ENCODE data around the gene SERPINB12. TPM values are rescaled to one million over a fixed set of nuclear protein-coding genes. Genes with fewer than 3 reads are reported as not detected.

SERPINB12 gene
- total and polyA plus RNA-seq, 10 of the 15 experiments (the other 5 are each of a cell fraction or from before 2014, with no cell fraction given): not detected

GRCh38 chr18:63590373-63590772 lies 48.2 kb downstream of the SERPINB12 start:
- POLR2A ChIA-PET: no interaction called here
- Histone ChIP-seq H3K4me1 (ENCODE audit: control insufficient read depth, insufficient read depth, low read length) (no peaks in the 10 kb centered on the region), H3K4me2 (ENCODE audit: control insufficient read depth, insufficient read depth) (no peak overlapping the region), H2AFZ (ENCODE audit: control insufficient read depth, low read depth, low read length) (no peak overlapping the region), H3K36me3 (ENCODE audit: control insufficient read depth in 2 of 2, insufficient read depth in 2 of 2, low read length in 1 of 2) (no peaks in the 10 kb centered on the region), H4K20me1 (ENCODE audit: control insufficient read depth, insufficient read depth) (no peaks in the 10 kb centered on the region), H3K9ac (ENCODE audit: control insufficient read depth, insufficient read depth, low read length) (no peak overlapping the region), H3K9me3 (replicated peaks; ENCODE audit: control insufficient read depth, insufficient read depth, low read length) (no peaks in the 10 kb centered on the region), H3K27me3 (replicated peaks in 1 of 2; ENCODE audit: control insufficient read depth in 2 of 2, insufficient read depth in 2 of 2, low read length in 1 of 2) (peaks cover 0 to 3% of the 10 kb centered on the region in 2 experiments; a peak in 3 of 4 replicates), H3K4me3 (no peak overlapping the region), H3K79me2 (ENCODE audit: control insufficient read depth, insufficient read depth, low read length) (no peaks in the 10 kb centered on the region), H3K27ac (ENCODE audit: control insufficient read depth, insufficient read depth) (no peak overlapping the region)
- WGBS (ENCODE audit: insufficient coverage, insufficient replicate concordance, low lambda C conversion rate, missing lambda C conversion rate): 0% methylated on average over 2 of the region's 2 CpGs
- no peak for TF ChIP-seq ZNF217 (IDR thresholded peaks at IDR 0.05)
- TF ChIP-seq RAD51 (IDR thresholded peaks at IDR 0.05): no peak
- no peak for TF ChIP-seq BCL11A (IDR thresholded peaks at IDR 0.05; ENCODE audit: low read depth, low read length)
- TF ChIP-seq ESRRA (IDR thresholded peaks at IDR 0.05; ENCODE audit: low read length): no peak
- TF ChIP-seq POLR2A (IDR thresholded peaks at IDR 0.05; ENCODE audit: low read depth, low read length): no peak
- TF ChIP-seq WRNIP1 (IDR thresholded peaks at IDR 0.05; ENCODE audit: borderline replicate concordance, low read depth, low read length): no peak
- no peak for TF ChIP-seq ZNF687 (IDR thresholded peaks at IDR 0.05)
- TF ChIP-seq NBN (IDR thresholded peaks at IDR 0.05): no peak
- intact Hi-C loops (cut with micrococcal nuclease; ENCODE audit: unreplicated experiment) (no loop called here), in situ Hi-C loops (cut with MboI) (no loop called here)
- CTCF ChIA-PET: interaction anchor here (1.3 kb wide), 1 partner anchor 72 kb away, joined by 4 read pairs; no protein-coding TSS in a partner anchor
- FAIRE-seq (no peak), DNase-seq (ENCODE audit: low read depth, low spot score) (no peak), ATAC-seq (no peak)
- SMC1A ChIA-PET (ENCODE audit: uncharacterized antibody, unreplicated experiment): interaction anchor here (1.0 kb wide), 1 partner anchor 123 kb away, joined by 3 read pairs; no protein-coding TSS in a partner anchor
- RAD21 ChIA-PET (ENCODE audit: unreplicated experiment): interaction anchor here (1.6 kb wide), 1 partner anchor 13 kb away, joined by 5 read pairs; no protein-coding TSS in a partner anchor
- BruUV-seq (replicated peaks): no TSS peak

All from GM12878 (cell line).